GM18909 (cell line): ENCODE data around the gene EIF3F.

Source experiments
- ATAC-seq: cut with Tn5 transposase; IDR thresholded peaks from one replicate; pipeline ENCODE4 v1.9.1; 2021; ENCODE audit warnings: mild to moderate bottlenecking; ENCODE audit not compliant: unreplicated experiment, poor library complexity

Gene EIF3F, protein sequence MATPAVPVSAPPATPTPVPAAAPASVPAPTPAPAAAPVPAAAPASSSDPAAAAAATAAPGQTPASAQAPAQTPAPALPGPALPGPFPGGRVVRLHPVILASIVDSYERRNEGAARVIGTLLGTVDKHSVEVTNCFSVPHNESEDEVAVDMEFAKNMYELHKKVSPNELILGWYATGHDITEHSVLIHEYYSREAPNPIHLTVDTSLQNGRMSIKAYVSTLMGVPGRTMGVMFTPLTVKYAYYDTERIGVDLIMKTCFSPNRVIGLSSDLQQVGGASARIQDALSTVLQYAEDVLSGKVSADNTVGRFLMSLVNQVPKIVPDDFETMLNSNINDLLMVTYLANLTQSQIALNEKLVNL

GRCh38 chr11:7986768-7987559, at the start of gene EIF3F:
Gene EIF3F, plus strand, starts transcription at chr11:7987337. Its CDS starts 16 bp downstream, at chr11:7987353.
- ATAC-seq = peak; percentile 94

DNA sequence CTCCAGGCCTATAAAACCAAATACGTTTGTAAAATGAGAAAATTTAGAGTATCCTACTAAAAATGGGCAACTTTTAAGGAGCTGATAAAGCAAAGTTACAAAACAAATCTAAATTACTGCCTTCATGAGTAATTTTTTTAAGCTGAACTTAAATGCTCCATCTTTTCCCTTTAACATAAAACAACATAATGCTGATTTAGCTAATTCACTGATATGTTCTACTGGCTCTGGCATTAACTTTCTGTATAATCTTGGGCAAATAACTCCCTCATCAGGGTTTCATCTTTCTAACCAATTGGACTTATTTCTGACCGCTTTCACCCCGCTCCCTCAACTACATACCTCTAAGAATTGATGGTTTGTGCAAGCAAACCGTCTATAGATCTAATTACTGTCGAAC, 46.0 kb upstream of the EIF3F start:
- no peak for ATAC-seq

DNA sequence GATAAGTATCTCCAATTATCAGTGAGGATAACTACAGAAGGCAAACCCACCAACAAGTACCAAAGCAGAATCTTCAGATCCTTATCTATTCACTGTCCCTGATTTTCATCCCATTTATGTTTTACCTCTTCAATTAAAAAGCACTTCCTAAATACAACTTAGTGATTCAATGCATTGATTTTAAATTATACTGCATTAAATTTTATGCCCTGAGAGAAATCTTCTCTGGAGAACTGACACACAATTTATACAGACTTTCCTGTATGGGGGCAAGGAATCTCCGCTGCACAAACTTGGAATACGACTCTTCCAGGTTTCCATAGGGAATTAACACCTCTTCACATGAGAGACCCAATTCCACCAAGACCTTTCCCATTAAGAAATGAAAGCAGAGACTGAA, 45.5 kb upstream of the EIF3F start, which contains the start of gene OR10A3:
Gene OR10A3 (minus strand): TSS at position 101 of the 400 bp plus-strand sequence. CDS start 2,188 bp downstream, outside the sequence.
- no peak for ATAC-seq

DNA sequence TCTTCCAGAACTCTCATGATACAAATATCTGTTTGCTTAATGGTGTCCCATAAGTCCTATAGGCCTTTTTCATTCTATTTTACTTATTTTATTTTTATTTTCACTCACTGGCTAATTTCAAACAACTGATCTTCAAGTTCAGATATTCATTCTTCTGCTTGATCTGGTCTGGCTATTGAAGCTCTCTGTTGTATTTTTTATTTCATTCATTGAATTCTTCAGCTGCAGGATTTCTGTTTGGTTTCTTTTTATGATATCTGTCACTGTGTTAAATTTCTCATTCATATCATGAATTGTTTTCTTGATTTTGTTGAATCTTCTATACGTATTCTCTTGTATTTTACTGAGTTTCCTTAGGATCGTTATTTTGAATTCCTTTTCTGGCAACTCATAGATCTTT, 43.0 kb upstream of the EIF3F start:
- ATAC-seq = no peak

- ATAC-seq = no peak
Observed at GRCh38 chr11:7949934-7950333, 37.2 kb upstream of the EIF3F start.

- ATAC-seq = no peak
Observed at GRCh38 chr11:7955191-7955590, 31.9 kb upstream of the EIF3F start.

DNA sequence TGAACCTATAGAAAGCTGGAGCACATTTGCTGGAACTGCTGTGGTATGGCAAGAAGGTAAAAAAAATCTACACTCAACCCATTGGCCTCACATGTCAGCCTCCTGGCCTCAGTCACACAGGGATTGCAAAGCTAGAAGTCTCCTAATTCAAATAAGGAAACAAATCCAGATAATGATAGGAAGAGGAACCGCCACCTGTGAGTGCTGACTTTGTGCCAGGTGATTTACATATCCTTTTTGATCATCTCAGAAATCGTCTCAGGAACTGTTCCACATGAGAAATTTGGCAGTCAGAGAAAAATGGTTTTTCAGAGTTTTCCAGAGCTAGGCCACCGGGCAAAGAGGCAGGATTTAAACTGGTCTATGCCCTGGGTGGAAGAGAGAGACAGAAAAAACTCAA, 22.9 kb upstream of the EIF3F start:
- ATAC-seq = no peak

- no peak for ATAC-seq
Observed at GRCh38 chr11:7964873-7965272, 22.3 kb upstream of the EIF3F start.

- no peak for ATAC-seq
Observed at GRCh38 chr11:7965386-7965785, 21.8 kb upstream of the EIF3F start, which contains the start of gene NLRP10. Gene NLRP10, minus strand, starts transcription at chr11:7965447. Its CDS starts 1,952 bp downstream, at chr11:7963495.

- ATAC-seq = no peak
Observed at GRCh38 chr11:7967097-7967496, 20.0 kb upstream of the EIF3F start.

GRCh38 chr11:7967826-7968225, 19.3 kb upstream of the EIF3F start:
- no peak for ATAC-seq

DNA sequence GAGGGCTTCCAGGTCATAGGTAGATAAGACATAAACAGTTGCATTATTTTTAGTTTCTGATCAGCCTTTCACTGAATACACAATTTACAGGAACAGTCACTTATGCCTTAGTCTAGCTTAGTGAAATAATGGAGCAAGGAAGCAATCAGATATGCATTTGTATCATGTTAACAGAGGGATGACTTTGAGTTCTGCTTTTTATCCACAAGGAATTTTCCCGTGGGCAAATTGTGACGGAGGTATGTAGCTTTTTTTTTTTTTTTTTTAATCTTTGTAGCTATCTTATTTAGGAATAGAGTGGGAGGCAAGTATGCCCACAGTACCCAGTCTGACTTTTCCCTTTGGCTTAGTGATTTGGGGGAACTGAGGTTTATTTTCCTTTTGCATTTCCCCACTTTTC, 18.5 kb upstream of the EIF3F start:
- no peak for ATAC-seq

DNA sequence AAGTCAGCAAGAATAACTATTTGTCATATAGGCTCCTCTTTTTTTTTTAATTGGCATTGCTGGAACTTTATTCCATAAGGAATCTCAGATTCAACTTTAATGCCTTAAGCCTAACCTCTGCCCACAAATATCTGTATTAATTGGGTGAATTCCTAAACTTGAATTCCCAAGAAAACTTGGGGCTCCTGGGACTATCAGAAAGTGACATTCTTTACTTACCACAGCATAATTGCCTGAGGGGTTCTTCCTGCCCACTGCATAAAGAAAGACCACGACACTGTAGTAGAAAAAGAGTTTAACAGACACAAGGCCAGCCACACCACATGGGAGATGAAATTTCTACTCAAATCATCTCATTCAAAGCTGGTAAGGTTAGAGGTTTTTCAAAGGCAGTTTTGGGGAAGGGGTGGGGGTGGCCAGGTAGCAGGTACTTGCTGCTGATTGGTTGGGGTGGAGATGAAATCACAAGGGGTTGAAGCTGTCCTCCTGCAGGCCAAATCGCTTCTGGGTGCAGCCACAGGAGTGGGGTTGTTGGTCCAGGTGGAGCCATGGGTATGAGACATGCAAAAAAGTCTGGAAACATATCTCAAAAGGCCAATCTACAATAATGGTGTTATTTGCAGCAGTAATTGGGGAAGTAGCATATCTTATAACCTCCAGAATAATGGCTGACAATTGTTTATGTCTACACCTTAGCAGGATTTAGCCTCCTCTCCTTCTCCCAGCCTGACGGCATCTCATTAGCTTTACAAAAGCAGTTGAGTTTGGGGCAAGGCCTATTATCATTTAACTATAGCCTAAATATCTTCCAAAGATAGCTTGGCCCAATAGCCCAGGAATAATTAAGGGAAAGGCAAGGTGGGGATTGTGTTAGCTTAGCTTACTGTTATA, 17.1 kb upstream of the EIF3F start:
- ATAC-seq = no peak

DNA sequence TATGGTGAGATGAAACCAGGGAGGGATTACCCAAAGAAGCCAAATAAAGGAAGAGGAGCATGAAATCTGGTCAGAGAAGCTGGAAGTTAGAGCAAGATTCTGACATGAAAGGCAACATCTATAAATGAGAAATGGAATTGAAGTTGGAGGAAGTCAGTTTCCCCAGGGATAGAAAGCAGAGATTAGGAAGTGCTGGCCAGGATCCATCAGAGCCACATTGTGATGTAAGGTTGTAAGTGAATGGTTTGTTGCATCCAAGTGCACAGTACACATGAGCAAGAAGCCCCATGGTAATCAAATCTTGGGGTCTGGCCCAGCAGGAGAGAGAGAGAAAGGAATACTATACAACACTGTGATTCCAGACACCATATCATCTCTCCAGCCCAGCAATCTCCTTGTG, 15.3 kb upstream of the EIF3F start:
- ATAC-seq = no peak

DNA sequence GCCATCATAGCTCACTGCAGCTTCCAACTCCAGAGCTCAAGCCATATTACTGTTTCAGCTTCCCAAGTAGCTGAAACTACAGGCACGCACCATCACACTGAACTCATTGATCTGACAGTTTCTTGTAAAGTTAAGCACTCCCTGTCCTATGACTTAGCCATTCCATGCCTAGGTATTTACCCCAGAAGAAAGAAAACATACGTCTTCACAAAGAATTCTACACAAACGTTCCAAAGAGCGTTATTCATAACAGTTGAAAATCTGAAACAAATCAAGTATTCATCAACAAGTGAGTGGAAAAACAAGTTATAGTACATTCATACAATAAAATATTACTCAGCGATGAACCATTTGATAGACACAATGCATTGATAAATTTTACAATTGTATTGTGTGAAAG, 14.1 kb upstream of the EIF3F start:
- no peak for ATAC-seq

GRCh38 chr11:7974668-7975067, 12.5 kb upstream of the EIF3F start:
- no peak for ATAC-seq

DNA sequence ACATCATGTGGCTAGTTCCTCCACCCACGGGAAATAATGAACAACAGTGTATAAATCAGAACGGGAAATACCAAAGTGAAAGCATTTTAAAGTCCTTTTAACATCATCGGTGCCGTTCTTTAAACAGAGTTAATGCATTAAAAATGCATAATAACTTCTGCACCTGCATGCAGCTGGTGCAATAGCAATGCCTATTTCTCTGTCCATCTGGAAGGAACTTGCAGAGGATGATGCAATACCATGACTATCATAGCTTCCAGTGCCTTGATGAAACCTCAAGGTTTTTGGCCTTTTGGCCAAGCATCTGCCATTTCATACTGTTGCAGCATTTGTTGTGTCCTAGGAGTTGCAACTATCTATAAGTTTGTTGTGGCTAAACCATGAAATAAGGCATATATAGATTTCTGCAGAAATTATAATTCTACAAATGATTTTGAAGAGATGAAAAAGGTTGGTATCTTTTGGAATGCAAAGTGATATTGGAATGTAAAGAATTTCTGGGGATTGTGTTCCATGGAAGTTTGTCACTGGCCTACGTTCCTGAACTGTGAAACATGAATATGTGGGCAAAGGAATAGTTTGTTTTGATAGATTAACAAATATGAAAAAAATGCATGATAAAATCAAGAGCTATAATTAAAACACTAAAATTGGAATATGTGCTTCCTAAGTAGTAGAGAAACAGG, 9.8 kb upstream of the EIF3F start:
- no peak for ATAC-seq

GRCh38 chr11:7981619-7982157, 5.4 kb upstream of the EIF3F start:
- ATAC-seq = no peak

- ATAC-seq = peak; percentile 60
Observed at GRCh38 chr11:7982582-7983119, 4.5 kb upstream of the EIF3F start.
